ENCODE measurements around the gene RAB5B. TPM values are rescaled to one million over a fixed set of nuclear protein-coding genes. Genes with fewer than 3 reads are reported as not detected.

The RAB5B gene
- total and polyA plus RNA-seq, 7 experiments from 2014 or later = 45.2 to 109 (median 69.6) TPM

DNA sequence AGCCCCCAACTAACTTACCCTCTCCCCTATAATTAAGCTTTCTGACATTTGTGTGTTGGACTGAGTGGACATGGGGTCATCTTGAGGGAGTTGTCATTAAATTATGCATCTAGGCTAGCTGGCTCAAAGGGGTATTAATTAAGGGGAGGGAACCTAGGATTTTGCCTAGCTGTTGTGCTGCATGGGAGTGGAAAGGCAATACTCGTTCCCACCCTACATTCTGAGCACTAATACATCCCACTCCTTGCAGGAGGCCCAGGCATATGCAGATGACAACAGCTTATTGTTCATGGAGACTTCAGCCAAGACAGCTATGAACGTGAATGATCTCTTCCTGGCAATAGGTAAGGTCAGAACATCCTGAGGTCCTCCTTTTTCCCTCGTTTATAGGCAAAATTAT lies 17.2 kb downstream of the RAB5B start:
- ChIA-PET CTCF (interaction anchor here (0.7 to 1.1 kb wide), 3 partner anchors 38 to 171 kb away, joined by 3 to 6 read pairs (median 3); no protein-coding TSS in a partner anchor), POLR2A (interaction anchor here (1.2 to 2.2 kb wide), 3 partner anchors 17 to 301 kb away, joined by 3 to 8 read pairs (median 4); partner anchors contain the start of gene RAB5B)
- H3K36me3 ChIP-seq (ENCODE audit: control insufficient read depth in 2 of 3, insufficient read depth in 3 of 3, low read length in 3 of 3) = peaks cover 11 to 71% (median 19%) of the 10 kb centered on the region in 3 experiments
- ATAC-seq = no peak
- peaks cover 0 to 37% (median 20%) of the 10 kb centered on the region in 5 donors for H3K36me3 Mint-ChIP-seq
- no peaks in the 10 kb centered on the region for H3K27me3 ChIP-seq (ENCODE audit: control insufficient read depth in 2 of 2, insufficient read depth in 2 of 2, low read length in 2 of 2)
- no peak overlapping the region for H3K27ac ChIP-seq (ENCODE audit: low read depth, low read length)
- H3K4me1 Mint-ChIP-seq = peaks cover 2 to 13% (median 3%) of the 10 kb centered on the region in 7 donors
- peaks cover 0 to under 1% (median 0%) of the 10 kb centered on the region in 5 donors for H3K27me3 Mint-ChIP-seq
- DNase-seq = no peak
- no peaks in the 10 kb centered on the region for H3K4me1 ChIP-seq (ENCODE audit: control insufficient read depth in 2 of 2, insufficient read depth in 2 of 2, low read length in 2 of 2)
- H3K27ac Mint-ChIP-seq = peak overlapping the region in 2 of 9 donors; percentile 34 to 40
- no peak overlapping the region for H3K4me3 Mint-ChIP-seq
- H3K9me3 Mint-ChIP-seq = no peaks in the 10 kb centered on the region
- H3K9me3 ChIP-seq (ENCODE audit: control insufficient read depth in 2 of 3, low read length in 3 of 3) = no peaks in the 10 kb centered on the region
- intact Hi-C loops (cut with micrococcal nuclease) = no loop called here
- H3K4me3 ChIP-seq (ENCODE audit: low read length) = no peak overlapping the region

DNA sequence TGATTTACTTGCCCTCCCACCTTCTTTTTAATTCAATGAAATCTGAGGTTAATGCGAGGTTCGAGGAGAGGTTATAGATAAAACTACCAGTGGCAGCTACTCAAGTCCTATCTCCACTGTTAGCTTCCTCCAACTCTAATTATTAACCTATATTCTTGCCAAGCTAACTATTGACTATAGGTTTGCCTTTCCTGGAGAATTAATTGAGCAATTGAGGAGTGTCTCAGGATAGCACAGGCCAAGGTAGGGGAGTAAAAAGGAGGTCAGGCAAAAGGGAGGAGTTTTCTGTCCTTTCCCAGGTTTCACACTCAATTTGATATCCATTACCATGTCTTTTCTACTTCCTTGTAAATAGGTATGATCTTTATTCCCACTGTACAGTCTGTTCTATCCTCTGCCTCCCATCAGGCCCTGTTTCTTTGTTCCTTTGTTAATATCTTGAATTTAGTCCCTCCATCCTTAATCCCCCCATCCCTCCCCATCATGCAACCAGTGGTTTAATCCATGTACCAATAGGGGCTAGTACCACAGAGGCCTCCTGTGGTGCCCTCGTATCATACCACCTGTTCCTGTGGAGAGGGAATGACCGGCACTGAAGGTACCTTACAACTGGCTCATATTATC lies 19.5 kb downstream of the RAB5B start:
- peaks cover 8 to 30% (median 16%) of the 10 kb centered on the region in 7 donors for H3K4me1 Mint-ChIP-seq
- H3K4me3 Mint-ChIP-seq = no peak overlapping the region
- no peaks in the 10 kb centered on the region for H3K9me3 ChIP-seq (ENCODE audit: control insufficient read depth in 2 of 3, low read length in 3 of 3)
- no peak overlapping the region for H3K27ac ChIP-seq (ENCODE audit: low read depth, low read length)
- H3K36me3 Mint-ChIP-seq = peaks cover 0 to 33% (median 20%) of the 10 kb centered on the region in 5 donors
- peaks cover 0 to 4% (median 0%) of the 10 kb centered on the region in 5 donors for H3K27me3 Mint-ChIP-seq
- H3K27me3 ChIP-seq (ENCODE audit: control insufficient read depth in 2 of 2, insufficient read depth in 2 of 2, low read length in 2 of 2) = no peaks in the 10 kb centered on the region
- no peaks in the 10 kb centered on the region for H3K9me3 Mint-ChIP-seq
- no peak overlapping the region for H3K4me3 ChIP-seq (ENCODE audit: low read length)
- peak overlapping the region in 2 of 9 donors; percentile 21 to 61 for H3K27ac Mint-ChIP-seq
- no peak for ATAC-seq
- intact Hi-C loops (cut with micrococcal nuclease) = no loop called here
- no peak for DNase-seq
- POLR2A ChIA-PET = interaction anchor here (1.0 kb wide), 1 partner anchor 29 kb away, joined by 3 read pairs; no protein-coding TSS in a partner anchor
- CTCF ChIA-PET = interaction anchor here (1.5 kb wide), 1 partner anchor 36 kb away, joined by 3 read pairs; no protein-coding TSS in a partner anchor
- H3K4me1 ChIP-seq (ENCODE audit: control insufficient read depth in 2 of 2, insufficient read depth in 2 of 2, low read length in 2 of 2) = peaks cover 0 to 14% of the 10 kb centered on the region in 2 donors
- H3K36me3 ChIP-seq (ENCODE audit: control insufficient read depth in 2 of 3, insufficient read depth in 3 of 3, low read length in 3 of 3) = peaks cover 11 to 58% (median 19%) of the 10 kb centered on the region in 3 experiments

DNA sequence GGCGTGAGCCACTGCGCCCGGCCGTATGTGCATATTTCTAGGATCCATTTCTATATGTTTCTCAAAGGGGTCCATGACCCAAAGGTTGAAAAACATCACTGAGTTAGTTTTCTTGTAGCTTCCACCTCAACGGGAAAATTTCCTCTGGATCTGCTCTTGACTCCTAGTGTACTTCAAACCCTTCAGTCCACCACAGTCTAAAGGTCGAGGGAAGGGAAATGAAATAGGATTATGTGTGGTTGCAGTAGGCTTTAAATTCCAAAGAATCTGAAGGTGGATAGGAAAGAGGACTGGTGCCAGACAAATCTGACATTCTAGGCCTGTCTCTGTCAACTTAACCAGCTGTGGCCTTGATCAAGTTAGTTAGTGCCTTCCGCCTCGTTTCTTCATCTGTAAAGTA lies 21.5 kb downstream of the RAB5B start:
- H3K36me3 Mint-ChIP-seq = peaks cover 0 to 27% (median 19%) of the 10 kb centered on the region in 5 donors
- ATAC-seq (no peak), DNase-seq (no peak)
- no peaks in the 10 kb centered on the region for H3K9me3 Mint-ChIP-seq
- H3K9me3 ChIP-seq (ENCODE audit: control insufficient read depth in 2 of 3, low read length in 3 of 3) = no peaks in the 10 kb centered on the region
- H3K4me1 Mint-ChIP-seq = peaks cover 8 to 37% (median 16%) of the 10 kb centered on the region in 7 donors
- no peak overlapping the region for H3K4me3 ChIP-seq (ENCODE audit: low read length)
- H3K4me3 Mint-ChIP-seq = no peak overlapping the region
- ChIA-PET POLR2A (interaction anchor here (0.6 to 3.8 kb wide), 15 partner anchors 9 to 252 kb away, joined by 3 to 20 read pairs (median 5); partner anchors contain the start of genes PA2G4, RAB5B and SMARCC2), CTCF (interaction anchor here (0.6 to 6.5 kb wide), 18 partner anchors 11 to 763 kb away, joined by 3 to 54 read pairs (median 4); partner anchors contain the start of genes PA2G4 and RAB5B)
- H3K27ac Mint-ChIP-seq = peak overlapping the region in 2 of 9 donors; percentile 9 to 67
- peaks cover 6 to 40% (median 17%) of the 10 kb centered on the region in 3 experiments for H3K36me3 ChIP-seq (ENCODE audit: control insufficient read depth in 2 of 3, insufficient read depth in 3 of 3, low read length in 3 of 3)
- peaks cover 0 to 14% of the 10 kb centered on the region in 2 donors for H3K4me1 ChIP-seq (ENCODE audit: control insufficient read depth in 2 of 2, insufficient read depth in 2 of 2, low read length in 2 of 2)
- intact Hi-C loops (cut with micrococcal nuclease) = loop anchor here in 1 of 2 donors (5.0 kb wide), 2 partner anchors 107 to 122 kb away; partner anchors contain the start of genes PA2G4, RPL41 and ZC3H10
- H3K27me3 Mint-ChIP-seq = peaks cover 0 to 4% (median 0%) of the 10 kb centered on the region in 5 donors
- H3K27me3 ChIP-seq (ENCODE audit: control insufficient read depth in 2 of 2, insufficient read depth in 2 of 2, low read length in 2 of 2) = no peaks in the 10 kb centered on the region
- H3K27ac ChIP-seq (ENCODE audit: low read depth, low read length) = no peak overlapping the region

DNA sequence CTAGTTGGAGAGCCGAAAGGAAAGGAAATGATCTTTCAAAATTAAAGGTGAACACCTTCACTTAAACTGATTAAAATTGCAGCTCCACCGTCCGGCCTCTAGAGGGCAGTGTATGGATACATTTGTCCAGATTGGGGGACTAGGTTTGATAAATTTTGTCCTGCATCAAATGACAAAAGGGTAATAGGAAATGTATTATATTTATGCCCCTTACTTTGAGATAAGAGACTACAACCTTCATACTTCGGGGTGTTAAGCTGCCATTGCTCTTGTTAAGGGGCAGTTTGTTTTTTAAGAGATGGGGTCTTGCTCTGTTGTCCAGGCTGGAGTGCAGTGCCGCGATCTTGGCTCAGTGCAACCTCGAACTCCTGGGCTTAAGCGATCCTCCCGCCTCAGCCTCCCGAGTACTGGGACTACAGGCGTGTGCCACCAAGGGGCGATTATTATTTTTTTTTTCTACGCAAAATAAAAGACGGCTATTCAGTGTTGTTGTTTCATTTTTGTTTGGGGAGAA lies 22.4 kb downstream of the RAB5B start:
- Histone ChIP-seq H3K4me1 (ENCODE audit: control insufficient read depth in 2 of 2, insufficient read depth in 2 of 2, low read length in 2 of 2) (peaks cover 0 to 14% of the 10 kb centered on the region in 2 donors), H3K36me3 (ENCODE audit: control insufficient read depth in 2 of 3, insufficient read depth in 3 of 3, low read length in 3 of 3) (peaks cover 6 to 31% (median 8%) of the 10 kb centered on the region in 3 experiments), H3K9me3 (ENCODE audit: control insufficient read depth in 2 of 3, low read length in 3 of 3) (no peaks in the 10 kb centered on the region), H3K4me3 (ENCODE audit: low read length) (no peak overlapping the region), H3K27ac (ENCODE audit: low read depth, low read length) (no peak overlapping the region), H3K27me3 (ENCODE audit: control insufficient read depth in 2 of 2, insufficient read depth in 2 of 2, low read length in 2 of 2) (no peaks in the 10 kb centered on the region)
- DNase-seq (peak; percentile 22 to 80 (median 74)), ATAC-seq (peak; percentile 81)
- peaks cover 0 to 4% (median 0%) of the 10 kb centered on the region in 5 donors for H3K27me3 Mint-ChIP-seq
- ChIA-PET CTCF (interaction anchor here (0.6 to 6.5 kb wide), 19 partner anchors 11 to 258 kb away, joined by 3 to 54 read pairs (median 4); partner anchors contain the start of genes PA2G4 and RAB5B), POLR2A (interaction anchor here (0.7 to 3.8 kb wide), 17 partner anchors 10 to 253 kb away, joined by 3 to 20 read pairs (median 4); partner anchors contain the start of genes PA2G4, RAB5B and SMARCC2)
- H3K4me3 Mint-ChIP-seq = peak overlapping the region in 9 of 10 donors; percentile 23 to 87 (median 55)
- no peaks in the 10 kb centered on the region for H3K9me3 Mint-ChIP-seq
- peak overlapping the region in 7 of 9 donors; percentile 9 to 78 (median 49) for H3K27ac Mint-ChIP-seq
- intact Hi-C loops (cut with micrococcal nuclease) = loop anchor here (1.0 to 5.0 kb wide), 10 partner anchors 23 to 229 kb away; partner anchors contain the start of genes PA2G4 (in 2 of the 2), RPS26 (in 2 of the 2), ZC3H10 (in 2 of the 2) and IKZF4 (in 1 of the 2)
- peaks cover 0 to 18% (median 10%) of the 10 kb centered on the region in 5 donors for H3K36me3 Mint-ChIP-seq
- H3K4me1 Mint-ChIP-seq = peaks cover 8 to 37% (median 16%) of the 10 kb centered on the region in 7 donors

DNA sequence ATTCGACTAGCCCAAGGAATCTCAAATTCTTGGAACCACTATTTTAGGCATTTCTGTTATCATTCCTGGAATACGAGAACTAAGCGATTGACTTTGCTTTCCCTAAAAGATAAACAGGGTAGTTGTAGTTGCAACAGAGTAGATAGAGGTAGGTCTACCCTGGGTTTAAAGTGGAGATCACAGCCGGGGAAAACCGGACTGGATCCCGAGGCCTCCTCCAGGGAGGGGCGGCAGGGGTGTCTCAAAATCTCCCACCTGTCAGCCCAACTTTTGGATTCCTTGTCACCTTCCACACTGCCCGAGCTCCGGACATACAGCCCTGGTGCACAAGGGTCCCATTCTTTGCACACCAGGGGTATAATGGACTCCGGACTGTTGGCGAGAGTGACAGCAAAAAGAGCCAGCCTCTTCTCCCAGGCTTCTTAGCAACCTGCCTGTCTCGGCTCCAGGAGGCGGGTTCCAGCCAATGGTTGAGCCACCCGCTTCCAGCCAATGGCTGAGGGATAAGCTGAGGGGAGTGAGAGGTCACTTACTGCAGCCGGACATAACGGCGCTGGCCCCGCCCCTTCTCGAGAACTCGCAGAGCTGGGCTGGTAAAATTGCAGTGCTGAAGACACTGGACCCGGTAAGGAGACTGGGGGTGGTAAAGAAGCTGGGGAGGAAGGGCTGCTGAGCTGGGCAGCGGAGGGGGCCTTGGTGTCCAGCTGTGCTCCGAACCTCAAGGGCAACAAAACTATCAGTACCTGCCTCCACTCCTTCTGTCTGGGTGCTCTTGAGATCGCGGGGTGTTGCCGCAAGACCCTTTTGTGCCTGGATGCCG lies 23.0 kb downstream of the RAB5B start, which contains the start of gene SUOX:
SUOX (plus strand) TSS at position 562 of the 820 bp plus-strand sequence. CDS start 4,946 bp downstream, outside the sequence.
- ChIA-PET CTCF (interaction anchor here (1.0 to 6.5 kb wide), 11 partner anchors 10 to 240 kb away, joined by 3 to 54 read pairs (median 4); partner anchors contain the start of gene RAB5B), POLR2A (interaction anchor here (0.7 to 3.8 kb wide), 11 partner anchors 10 to 63 kb away, joined by 3 to 20 read pairs (median 6); partner anchors contain the start of gene RAB5B)
- DNase-seq = peak in 3 of 9 donors; percentile 8 to 58 (median 31)
- no peak within 1 kb of the TSS for H3K27ac ChIP-seq (ENCODE audit: low read depth, low read length)
- ATAC-seq = peak; percentile 93
- peaks cover 5 to 25% (median 6%) of the 10 kb centered on the region in 3 experiments for H3K36me3 ChIP-seq (ENCODE audit: control insufficient read depth in 2 of 3, insufficient read depth in 3 of 3, low read length in 3 of 3)
- Mint-ChIP-seq H3K9me3 (no peaks in the 10 kb centered on the region), H3K4me1 (peaks cover 8 to 37% (median 16%) of the 10 kb centered on the region in 7 donors), H3K27ac (peak within 1 kb of the TSS in 7 of 9 donors; percentile 19 to 78 (median 63)), H3K36me3 (peaks cover 0 to 11% (median 7%) of the 10 kb centered on the region in 5 donors), H3K27me3 (peaks cover 0 to 4% (median 0%) of the 10 kb centered on the region in 5 donors), H3K4me3 (peak within 1 kb of the TSS; percentile 49 to 87 (median 62))
- no peaks in the 10 kb centered on the region for H3K9me3 ChIP-seq (ENCODE audit: control insufficient read depth in 2 of 3, low read length in 3 of 3)
- intact Hi-C loops (cut with micrococcal nuclease) = loop anchor here (1.0 to 5.0 kb wide), 10 partner anchors 24 to 228 kb away; partner anchors contain the start of genes PA2G4 (in 2 of the 2), RPS26 (in 2 of the 2), ZC3H10 (in 2 of the 2) and IKZF4 (in 1 of the 2)
- no peaks in the 10 kb centered on the region for H3K27me3 ChIP-seq (ENCODE audit: control insufficient read depth in 2 of 2, insufficient read depth in 2 of 2, low read length in 2 of 2)
- no peak within 1 kb of the TSS for H3K4me3 ChIP-seq (ENCODE audit: low read length)
- H3K4me1 ChIP-seq (ENCODE audit: control insufficient read depth in 2 of 2, insufficient read depth in 2 of 2, low read length in 2 of 2) = peaks cover 0 to 14% of the 10 kb centered on the region in 2 donors

Measured in naive thymus-derived CD4-positive, alpha-beta T cell (primary cell).